HCT116 (cell line): ENCODE data around the gene SNX13. TPM values are rescaled to one million over a fixed set of nuclear protein-coding genes. Genes with fewer than 3 reads are reported as not detected.

Source experiments
- ATAC-seq: fragments of 200-7000 bp; cut with Tn5 transposase; 2 replicates; pipeline ENCODE4 v1.9.1; 2020; ENCODE audit warnings: mild to moderate bottlenecking, moderate library complexity
- BruUV-seq: library from RNA; stranded (reverse); fragments of 400-500 nt; replicated peaks from 2 replicates; lab custom pipeline; 2021; lab: Mats Ljungman, UMichigan
- CTCF ChIA-PET: fragments of 300-600 bp; sonication (Branson Sonifier 250); formaldehyde crosslinking; loops from one replicate; lab custom pipeline; 2021; ENCODE audit warnings: antibody characterized with exemption; lab: Charles Lee
- POLR2A ChIA-PET: fragments of 300-600, 350-600 bp; sonication (Branson Sonifier 250); formaldehyde crosslinking; loops from one replicate; lab custom pipeline; 2021; ENCODE audit warnings: antibody characterized with exemption; lab: Charles Lee
- RAD21 ChIA-PET, 2 experiments: fragments of 300-600 bp; sonication (Branson Sonifier 250); formaldehyde crosslinking; loops; one replicate each; lab custom pipeline; 2023; ENCODE audit warnings: low total read pairs in 2 of 2; ENCODE audit not compliant: uncharacterized antibody in 2 of 2, unreplicated experiment in 2 of 2, low non-redundant PET in 1 of 2; lab: Charles Lee
- DNase-seq: peaks from one replicate; pipeline ENCODE4 v3.0.0-alpha.2; 2010; ENCODE audit warnings: low read depth, low spot score
- H2AFZ ChIP-seq: fragments of 200-600 bp; shearing (Covaris generic), sonication (generic); 2 replicates; pipeline ENCODE4 v1.6.1; 2017; ENCODE audit warnings: low read depth, mixed run types, mixed read lengths, antibody characterized with exemption, low read length; ENCODE audit not compliant: poor library complexity, severe bottlenecking
- H3K27ac ChIP-seq: 2 replicates; pipeline ENCODE4 v1.5.1; 2012; ENCODE audit warnings: low read depth, low read length
- H3K27me3 ChIP-seq: fragments of 200-600 bp; sonication (generic); 2 replicates; pipeline ENCODE4 v1.6.1; 2016; ENCODE audit warnings: mixed run types, low read length, mixed read lengths; ENCODE audit not compliant: insufficient read depth
- H3K36me3 ChIP-seq, 2 experiments: fragments of 200-500 bp in 1 of 2; fragments of 200-600 bp in 1 of 2; sonication (Bioruptor generic) in 1 of 2; sonication (generic) in 1 of 2; 2 replicates each; pipeline versions ENCODE4 v1.5.1 to v1.6.1; 2014 to 2016; ENCODE audit warnings: low read length in 2 of 2, inconsistent platforms in 1 of 2, mixed read lengths in 1 of 2, mixed run types in 1 of 2; ENCODE audit not compliant: insufficient read depth in 2 of 2, control insufficient read depth in 1 of 2
- H3K4me1 ChIP-seq, 2 experiments: fragments of 200-600 bp in 1 of 2; sonication (generic) in 1 of 2; 2 replicates each; pipeline versions ENCODE4 v1.5.1 to v1.6.1; 2012 to 2017; ENCODE audit warnings: low read length in 2 of 2, inconsistent platforms in 1 of 2, mild to moderate bottlenecking in 1 of 2, mixed read lengths in 1 of 2, mixed run types in 1 of 2, moderate library complexity in 1 of 2; ENCODE audit not compliant: insufficient read depth in 2 of 2, control insufficient read depth in 1 of 2
- H3K4me2 ChIP-seq: fragments of 200-600 bp; sonication (generic); 2 replicates; pipeline ENCODE4 v1.6.1; 2017; ENCODE audit warnings: mixed run types, low read length, mixed read lengths
- H3K4me3 ChIP-seq, 2 experiments: fragments of 200-600 bp in 1 of 2; sonication (generic) in 1 of 2; replicated peaks in 1 of 2; 2 replicates each; pipeline ENCODE4 v1.5.1; 2011 to 2016; ENCODE audit warnings: low read length in 2 of 2, control low read depth in 1 of 2, low read depth in 1 of 2, mild to moderate bottlenecking in 1 of 2, mixed read lengths in 1 of 2, mixed run types in 1 of 2
- H3K79me2 ChIP-seq: fragments of 200-600 bp; sonication (generic); 2 replicates; pipeline ENCODE4 v1.6.1; 2017; ENCODE audit warnings: mild to moderate bottlenecking, mixed run types, low read length, moderate library complexity, mixed read lengths; ENCODE audit not compliant: insufficient read depth
- H3K9ac ChIP-seq: fragments of 200-600 bp; sonication (generic); 2 replicates; pipeline ENCODE4 v1.6.1; 2016; ENCODE audit warnings: low read length, mixed read lengths
- H3K9me2 ChIP-seq: fragments of 200-600 bp; sonication (generic), shearing (Covaris generic); 2 replicates; pipeline ENCODE4 v1.6.1; 2017; ENCODE audit warnings: mixed run types, mild to moderate bottlenecking, moderate library complexity; ENCODE audit not compliant: insufficient read depth
- H3K9me3 ChIP-seq, 2 experiments: fragments of 200-500 bp in 1 of 2; fragments of 200-600 bp in 1 of 2; sonication (Bioruptor generic) in 1 of 2; sonication (generic) in 1 of 2; 2 replicates each; pipeline ENCODE4 v1.6.1; 2014 to 2017; ENCODE audit warnings: low read length in 2 of 2, mixed read lengths in 2 of 2, inconsistent platforms in 1 of 2, low read depth in 1 of 2, mild to moderate bottlenecking in 1 of 2, mixed run types in 1 of 2, moderate library complexity in 1 of 2; ENCODE audit not compliant: control insufficient read depth in 1 of 2, insufficient read depth in 1 of 2
- H4K20me1 ChIP-seq: fragments of 200-600 bp; sonication (generic), shearing (Covaris generic); 2 replicates; pipeline ENCODE4 v1.6.1; 2017; ENCODE audit warnings: mixed run types, mild to moderate bottlenecking, moderate library complexity; ENCODE audit not compliant: insufficient read depth
- CBX3 ChIP-seq: IDR thresholded peaks from 2 replicates; pipeline ENCODE4 v1.6.1; 2012; ENCODE audit warnings: low read depth
- EGR1 ChIP-seq: IDR thresholded peaks from 2 replicates; pipeline ENCODE4 v1.6.1; 2012; ENCODE audit warnings: low read depth
- ELF1 ChIP-seq: IDR thresholded peaks from 2 replicates; pipeline ENCODE4 v1.6.1; 2012; ENCODE audit warnings: low read depth, borderline replicate concordance
- FOSL1 ChIP-seq: IDR thresholded peaks from 2 replicates; pipeline ENCODE4 v1.6.1; 2012; ENCODE audit warnings: low read depth
- POLR2A ChIP-seq: IDR thresholded peaks from 2 replicates; pipeline ENCODE4 v1.7.0; 2011; ENCODE audit warnings: borderline replicate concordance; ENCODE audit not compliant: insufficient read depth, insufficient read length; ENCODE audit errors: extremely low read depth
- POLR2AphosphoS5 ChIP-seq: IDR thresholded peaks from 2 replicates; pipeline ENCODE4 v1.6.1; 2011; ENCODE audit warnings: mild to moderate bottlenecking, low read depth, low read length, moderate library complexity
- RAD21 ChIP-seq: IDR thresholded peaks from 2 replicates; pipeline ENCODE4 v1.6.1; 2012; ENCODE audit warnings: low read depth, mild to moderate bottlenecking
- SP1 ChIP-seq: IDR thresholded peaks from 2 replicates; pipeline ENCODE4 v1.6.1; 2012; ENCODE audit warnings: low read depth
- SRF ChIP-seq: IDR thresholded peaks from 2 replicates; pipeline ENCODE4 v1.6.1; 2012; ENCODE audit warnings: low read depth
- ZFX ChIP-seq: fragments of 450-650 bp; IDR thresholded peaks from 2 replicates; pipeline ENCODE4 v1.6.1; 2017
- ZNF274 ChIP-seq: fragments of 200-500 bp; sonication (Bioruptor generic); IDR thresholded peaks from 2 replicates; pipeline ENCODE4 v1.6.1; 2014; ENCODE audit warnings: mild to moderate bottlenecking, low read depth, low read length, inconsistent platforms
- intact Hi-C: fragments of 100-400 bp; cut with micrococcal nuclease; formaldehyde crosslinking; loops from 2 replicates; pipeline ENCODE4 v1.10.0; 2022
- total RNA-seq: library from RNA; stranded (reverse); gene quantifications from one replicate; pipeline ENCODE4 v1.2.1, GENCODE V29; 2021; ENCODE audit not compliant: unreplicated experiment
- TF ChIP-seq, protein P1 (sequence below), 3 experiments: fragments of 200-600 bp in 1 of 3; sonication (generic) in 1 of 3; IDR thresholded peaks in 2 of 3; conservative IDR thresholded peaks in 1 of 3; 2 replicates each; pipeline ENCODE4 v1.5.1; 2012 to 2017; ENCODE audit warnings: low read depth in 2 of 3, low read length in 2 of 3, antibody characterized with exemption in 1 of 3, borderline replicate concordance in 1 of 3, control low read depth in 1 of 3, mild to moderate bottlenecking in 1 of 3, mixed read lengths in 1 of 3, mixed run types in 1 of 3, moderate library complexity in 1 of 3; ENCODE audit not compliant: insufficient read depth in 1 of 3
- TF ChIP-seq, protein P2 (sequence below): IDR thresholded peaks from 2 replicates; pipeline ENCODE4 v1.6.1; 2012; ENCODE audit warnings: low read depth
- TF ChIP-seq, protein P3 (sequence below): IDR thresholded peaks from 2 replicates; pipeline ENCODE4 v1.6.1; 2012
- TF ChIP-seq, protein P4 (sequence below): IDR thresholded peaks from 2 replicates; pipeline ENCODE4 v1.6.1; 2012

The SNX13 gene
- total RNA-seq, 1 experiment from 2014 or later, result 33.4 TPM

DNA sequence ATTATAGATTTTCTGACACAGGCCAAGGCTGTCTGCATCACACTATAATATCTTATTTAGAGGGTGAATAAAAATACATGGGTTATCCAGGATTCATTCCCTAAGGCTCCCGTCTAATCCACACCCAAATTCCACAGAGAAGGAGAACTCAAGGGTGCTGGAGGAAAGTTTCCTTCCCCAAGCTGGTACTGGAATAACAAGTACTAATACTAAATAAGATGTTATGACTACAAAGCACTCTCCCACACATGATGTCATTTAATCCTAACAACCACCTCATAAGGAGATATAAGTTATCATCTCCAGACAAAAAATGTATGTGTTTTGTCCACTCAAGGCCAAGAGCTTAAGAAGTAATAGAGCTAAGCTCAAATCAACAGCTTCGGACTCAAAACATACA, 53.0 kb downstream of the SNX13 start (continued):
- TF ChIP-seq, protein P1, sequence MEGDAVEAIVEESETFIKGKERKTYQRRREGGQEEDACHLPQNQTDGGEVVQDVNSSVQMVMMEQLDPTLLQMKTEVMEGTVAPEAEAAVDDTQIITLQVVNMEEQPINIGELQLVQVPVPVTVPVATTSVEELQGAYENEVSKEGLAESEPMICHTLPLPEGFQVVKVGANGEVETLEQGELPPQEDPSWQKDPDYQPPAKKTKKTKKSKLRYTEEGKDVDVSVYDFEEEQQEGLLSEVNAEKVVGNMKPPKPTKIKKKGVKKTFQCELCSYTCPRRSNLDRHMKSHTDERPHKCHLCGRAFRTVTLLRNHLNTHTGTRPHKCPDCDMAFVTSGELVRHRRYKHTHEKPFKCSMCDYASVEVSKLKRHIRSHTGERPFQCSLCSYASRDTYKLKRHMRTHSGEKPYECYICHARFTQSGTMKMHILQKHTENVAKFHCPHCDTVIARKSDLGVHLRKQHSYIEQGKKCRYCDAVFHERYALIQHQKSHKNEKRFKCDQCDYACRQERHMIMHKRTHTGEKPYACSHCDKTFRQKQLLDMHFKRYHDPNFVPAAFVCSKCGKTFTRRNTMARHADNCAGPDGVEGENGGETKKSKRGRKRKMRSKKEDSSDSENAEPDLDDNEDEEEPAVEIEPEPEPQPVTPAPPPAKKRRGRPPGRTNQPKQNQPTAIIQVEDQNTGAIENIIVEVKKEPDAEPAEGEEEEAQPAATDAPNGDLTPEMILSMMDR (IDR thresholded peaks at IDR 0.05 in 2 of 3, conservative IDR thresholded peaks at IDR 0.05 in 1 of 3; ENCODE audit: borderline replicate concordance in 1 of 3, insufficient read depth in 1 of 3, low read depth in 2 of 3, low read length in 2 of 3), result no peak
- TF ChIP-seq POLR2AphosphoS5, result no peak

DNA sequence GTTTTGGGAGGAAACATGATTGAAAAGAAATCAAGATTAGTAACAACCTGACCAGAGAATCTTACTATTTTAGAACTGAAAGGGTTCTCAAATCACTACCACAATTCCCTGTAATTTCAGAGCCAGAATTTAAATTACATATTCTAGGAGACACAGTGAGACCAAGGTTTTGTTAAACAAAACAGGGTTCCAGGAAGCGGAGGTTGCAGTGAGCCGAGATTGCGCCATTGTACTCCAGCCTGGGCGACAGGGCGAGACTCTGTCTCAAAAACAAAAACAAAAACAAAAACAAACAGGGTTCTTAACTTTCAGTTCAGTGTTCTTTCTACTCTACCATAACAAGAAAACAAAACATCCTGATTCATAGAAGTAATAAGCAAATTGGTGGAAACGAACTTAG, 57.6 kb downstream of the SNX13 start:
- CTCF ChIA-PET, result no interaction called here
- no TSS peak for BruUV-seq
- Histone ChIP-seq H3K9ac (no peak overlapping the region), H3K27me3 (no peaks in the 10 kb centered on the region), H4K20me1 (no peaks in the 10 kb centered on the region), H3K9me2 (no peaks in the 10 kb centered on the region), H3K79me2 (no peaks in the 10 kb centered on the region), H3K9me3 (no peaks in the 10 kb centered on the region), H3K27ac (no peak overlapping the region), H2AFZ (no peak overlapping the region), H3K4me1 (no peaks in the 10 kb centered on the region)
- POLR2A ChIA-PET, result no interaction called here
- RAD21 ChIA-PET, result no interaction called here
- ATAC-seq (no peak), DNase-seq (no peak)
- TF ChIP-seq ELF1 (no peak), SP1 (no peak), EGR1 (no peak), RAD21 (no peak), CBX3 (no peak), SRF (no peak), ZNF274 (no peak), FOSL1 (no peak), ZFX (no peak), POLR2A (no peak)
- TF ChIP-seq, protein P1 (IDR thresholded peaks at IDR 0.05 in 2 of 3, conservative IDR thresholded peaks at IDR 0.05 in 1 of 3; ENCODE audit: borderline replicate concordance in 1 of 3, insufficient read depth in 1 of 3, low read depth in 2 of 3, low read length in 2 of 3), result no peak
- TF ChIP-seq, protein P2, sequence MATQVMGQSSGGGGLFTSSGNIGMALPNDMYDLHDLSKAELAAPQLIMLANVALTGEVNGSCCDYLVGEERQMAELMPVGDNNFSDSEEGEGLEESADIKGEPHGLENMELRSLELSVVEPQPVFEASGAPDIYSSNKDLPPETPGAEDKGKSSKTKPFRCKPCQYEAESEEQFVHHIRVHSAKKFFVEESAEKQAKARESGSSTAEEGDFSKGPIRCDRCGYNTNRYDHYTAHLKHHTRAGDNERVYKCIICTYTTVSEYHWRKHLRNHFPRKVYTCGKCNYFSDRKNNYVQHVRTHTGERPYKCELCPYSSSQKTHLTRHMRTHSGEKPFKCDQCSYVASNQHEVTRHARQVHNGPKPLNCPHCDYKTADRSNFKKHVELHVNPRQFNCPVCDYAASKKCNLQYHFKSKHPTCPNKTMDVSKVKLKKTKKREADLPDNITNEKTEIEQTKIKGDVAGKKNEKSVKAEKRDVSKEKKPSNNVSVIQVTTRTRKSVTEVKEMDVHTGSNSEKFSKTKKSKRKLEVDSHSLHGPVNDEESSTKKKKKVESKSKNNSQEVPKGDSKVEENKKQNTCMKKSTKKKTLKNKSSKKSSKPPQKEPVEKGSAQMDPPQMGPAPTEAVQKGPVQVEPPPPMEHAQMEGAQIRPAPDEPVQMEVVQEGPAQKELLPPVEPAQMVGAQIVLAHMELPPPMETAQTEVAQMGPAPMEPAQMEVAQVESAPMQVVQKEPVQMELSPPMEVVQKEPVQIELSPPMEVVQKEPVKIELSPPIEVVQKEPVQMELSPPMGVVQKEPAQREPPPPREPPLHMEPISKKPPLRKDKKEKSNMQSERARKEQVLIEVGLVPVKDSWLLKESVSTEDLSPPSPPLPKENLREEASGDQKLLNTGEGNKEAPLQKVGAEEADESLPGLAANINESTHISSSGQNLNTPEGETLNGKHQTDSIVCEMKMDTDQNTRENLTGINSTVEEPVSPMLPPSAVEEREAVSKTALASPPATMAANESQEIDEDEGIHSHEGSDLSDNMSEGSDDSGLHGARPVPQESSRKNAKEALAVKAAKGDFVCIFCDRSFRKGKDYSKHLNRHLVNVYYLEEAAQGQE, result no peak
- TF ChIP-seq, protein P3, sequence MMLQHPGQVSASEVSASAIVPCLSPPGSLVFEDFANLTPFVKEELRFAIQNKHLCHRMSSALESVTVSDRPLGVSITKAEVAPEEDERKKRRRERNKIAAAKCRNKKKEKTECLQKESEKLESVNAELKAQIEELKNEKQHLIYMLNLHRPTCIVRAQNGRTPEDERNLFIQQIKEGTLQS, result no peak
- TF ChIP-seq, protein P4, sequence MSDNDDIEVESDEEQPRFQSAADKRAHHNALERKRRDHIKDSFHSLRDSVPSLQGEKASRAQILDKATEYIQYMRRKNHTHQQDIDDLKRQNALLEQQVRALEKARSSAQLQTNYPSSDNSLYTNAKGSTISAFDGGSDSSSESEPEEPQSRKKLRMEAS, result no peak
- TF ChIP-seq, all 23 proteins: peak for 0
- intact Hi-C loops, result no loop called here
- H3K4me2 ChIP-seq, result no peak overlapping the region
- 0 out of 4 replicates have a peak, but pooled peaks cover 2 to 3% of the 10 kb centered on the region in 2 experiments for H3K36me3 ChIP-seq
- H3K4me3 ChIP-seq, result no peak overlapping the region
